Gastroesophageal sphincter (tissue), 4 donors: ENCODE measurements around the gene CARD16. TPM values are rescaled to one million over a fixed set of nuclear protein-coding genes. Genes with fewer than 3 reads are reported as not detected.

Experiments
- ATAC-seq: fragments of 150-250 bp; one replicate; pipeline ENCODE4 v1.9.1; 2016; ENCODE audit warnings: mild to moderate bottlenecking, moderate library complexity
- H3K27ac ChIP-seq, 4 donors: fragments of 200-600 bp; sonication (generic) in 3 of 4; 1 replicate in 3 of 4; 2 replicates in 1 of 4; pipeline ENCODE4 v1.5.1; 2016 to 2019
- H3K27me3 ChIP-seq: fragments of 200-600 bp; sonication (generic); one replicate; pipeline ENCODE4 v1.5.1; 2019
- H3K36me3 ChIP-seq, 2 donors: fragments of 200-600 bp; sonication (generic); one replicate each; pipeline ENCODE4 v1.5.1; 2019; ENCODE audit warnings: control low read depth in 1 of 2
- H3K4me1 ChIP-seq, 3 donors: fragments of 200-600 bp; sonication (generic); 1 replicate in 2 of 3; 2 replicates in 1 of 3; pipeline ENCODE4 v1.5.1; 2016 to 2019; ENCODE audit warnings: control low read depth in 2 of 3
- H3K4me3 ChIP-seq, 2 donors: fragments of 200-600 bp; sonication (generic); one replicate each; pipeline ENCODE4 v1.5.1; 2019; ENCODE audit warnings: mild to moderate bottlenecking in 1 of 2, moderate library complexity in 1 of 2
- H3K9me3 ChIP-seq, 3 donors: fragments of 200-600 bp; sonication (generic); one replicate each; pipeline ENCODE4 v1.5.1; 2017 to 2019; ENCODE audit warnings: control low read depth in 2 of 3
- CTCF ChIP-seq, 4 experiments: fragments of 200-600 bp in 2 of 4; fragments of 450-650 bp in 2 of 4; sonication (generic) in 1 of 4; IDR thresholded peaks; one replicate each; pipeline ENCODE4 v1.5.1; 2017 to 2019; ENCODE audit warnings: antibody characterized with exemption in 4 of 4, mild to moderate bottlenecking in 2 of 4, moderate library complexity in 2 of 4
- EP300 ChIP-seq: sonication (generic); formaldehyde crosslinking; IDR thresholded peaks from one replicate; pipeline ENCODE4 v1.6.1; 2017; ENCODE audit warnings: antibody characterized with exemption, mild to moderate bottlenecking
- POLR2A ChIP-seq, 2 donors: fragments of 450-650 bp; IDR thresholded peaks; one replicate each; pipeline ENCODE4 v1.6.1; 2017; ENCODE audit warnings: antibody characterized with exemption in 2 of 2, mild to moderate bottlenecking in 2 of 2, moderate library complexity in 1 of 2
- POLR2AphosphoS5 ChIP-seq: sonication (generic); formaldehyde crosslinking; IDR thresholded peaks from one replicate; pipeline ENCODE4 v1.6.1; 2017; ENCODE audit warnings: antibody characterized with exemption
- WGBS, 2 donors: methylation state at CpG; one replicate each; pipeline ENCODE4 v1.1.5; 2018; ENCODE audit warnings: low coverage in 1 of 2; 5-methylcytosine and 5-hydroxymethylcytosine counted together
- total RNA-seq, 4 donors: library from RNA; depleted of rRNA; stranded (reverse); fragments of >200 nt; gene quantifications; one replicate each; pipeline ENCODE4 v1.1.0, GENCODE V29; 2016

Gene CARD16
- total RNA-seq, 4 donors from 2014 or later, result 3.0 to 4.3 (median 3.3) TPM

DNA sequence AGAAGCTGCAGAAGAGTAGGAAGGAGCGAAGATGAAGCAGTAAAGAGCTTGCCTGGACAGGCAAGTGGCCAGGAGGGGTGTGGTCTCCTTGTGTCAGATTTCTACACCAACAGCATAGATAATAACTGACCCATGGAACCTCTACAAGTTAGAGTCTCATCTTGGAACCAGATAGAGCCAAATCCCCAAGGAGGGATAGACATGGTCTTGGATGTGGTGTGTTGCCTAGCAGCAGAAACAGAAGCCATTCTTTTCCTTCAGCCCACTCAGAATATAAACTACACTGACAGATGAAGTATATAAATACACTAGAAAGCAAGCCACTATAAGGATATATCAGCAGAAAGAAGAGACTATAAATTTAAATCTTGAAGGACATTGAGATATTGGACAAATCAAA is 4.3 kb upstream of the CARD16 start:
- no peak for ATAC-seq
- H3K9me3 ChIP-seq, result no peaks in the 10 kb centered on the region
- no peak overlapping the region for H3K27ac ChIP-seq
- H3K4me1 ChIP-seq, result peaks cover 0 to 24% (median 3%) of the 10 kb centered on the region in 3 donors
- H3K4me3 ChIP-seq, result no peak overlapping the region
- no peak for TF ChIP-seq POLR2A (IDR thresholded peaks at IDR 0.05)
- no peak for TF ChIP-seq POLR2AphosphoS5
- TF ChIP-seq EP300, result no peak
- no peak for TF ChIP-seq CTCF (IDR thresholded peaks at IDR 0.05)
- no peaks in the 10 kb centered on the region for H3K27me3 ChIP-seq
- H3K36me3 ChIP-seq, result no peaks in the 10 kb centered on the region
- 92% methylated on average over 1 of the region's 1 CpG; no CpG with 5 or more reads in 1 of the 2 donors for WGBS, 2 donors

DNA sequence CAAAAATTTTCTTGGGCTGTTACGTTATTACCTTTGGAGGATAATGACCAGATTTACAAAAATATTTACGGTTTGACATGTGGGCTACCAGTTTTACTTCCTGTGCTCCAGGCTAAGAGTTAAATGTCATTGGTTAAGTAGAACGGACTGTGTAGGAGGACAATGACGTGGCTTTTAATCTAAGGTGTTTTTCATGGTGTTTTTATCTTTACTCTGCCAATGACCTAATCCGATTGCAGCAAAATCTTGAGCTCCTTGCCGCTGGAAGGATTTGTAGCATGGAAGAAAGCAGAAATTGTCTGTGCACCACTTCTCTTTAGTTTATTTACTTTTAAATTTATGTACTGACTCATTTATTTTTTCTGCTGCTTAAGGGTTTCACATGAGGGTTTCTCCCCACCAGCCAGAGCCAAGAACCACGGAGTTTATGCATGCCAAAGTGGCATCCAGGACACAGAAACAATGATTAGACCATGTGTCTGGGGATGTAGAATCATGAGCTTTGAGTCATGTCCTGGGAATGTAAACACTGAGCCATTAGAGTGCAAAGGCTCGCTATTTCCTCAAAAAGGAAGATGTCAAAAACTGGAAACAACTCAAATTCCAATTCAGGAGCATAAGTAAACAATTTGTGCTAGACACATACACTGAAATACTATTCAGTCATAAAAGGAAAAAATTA is 1.9 kb upstream of the CARD16 start:
- no peak for TF ChIP-seq POLR2A (IDR thresholded peaks at IDR 0.05)
- TF ChIP-seq EP300, result no peak
- peak; percentile 92 for TF ChIP-seq POLR2AphosphoS5
- Histone ChIP-seq H3K27me3 (no peaks in the 10 kb centered on the region), H3K4me1 (peaks cover 0 to 24% (median 3%) of the 10 kb centered on the region in 3 donors), H3K36me3 (no peaks in the 10 kb centered on the region), H3K9me3 (no peaks in the 10 kb centered on the region), H3K4me3 (no peak overlapping the region), H3K27ac (peak overlapping the region in 3 of 4 donors; percentile 26 to 62 (median 34))
- 21 to 34% methylated on average over 8 of the region's 8 CpGs for WGBS, 2 donors
- peak; percentile 84 for ATAC-seq

GRCh38 chr11:105045676-105046296 is 651 bp upstream of the CARD16 start:
- no peaks in the 10 kb centered on the region for H3K27me3 ChIP-seq
- peak; percentile 60 for ATAC-seq
- peaks cover 0 to 24% (median 3%) of the 10 kb centered on the region in 3 donors for H3K4me1 ChIP-seq
- no peak for TF ChIP-seq CTCF (IDR thresholded peaks at IDR 0.05)
- no peak for TF ChIP-seq POLR2A (IDR thresholded peaks at IDR 0.05)
- TF ChIP-seq EP300, result no peak
- TF ChIP-seq POLR2AphosphoS5, result no peak
- peak overlapping the region in 1 of 2 donors; percentile 37 for H3K4me3 ChIP-seq
- WGBS, 2 donors, result 69 to 88% methylated on average over 3 to 5 of the region's 5 CpGs
- no peaks in the 10 kb centered on the region for H3K36me3 ChIP-seq
- peak overlapping the region in 2 of 4 donors; percentile 15 to 62 for H3K27ac ChIP-seq
- no peaks in the 10 kb centered on the region for H3K9me3 ChIP-seq

- H3K4me3 ChIP-seq, result no peak overlapping the region
- WGBS, 2 donors, result 33 to 89% methylated on average over 3 of the region's 3 CpGs
- peaks cover 0 to 19% (median 3%) of the 10 kb centered on the region in 3 donors for H3K4me1 ChIP-seq
- H3K36me3 ChIP-seq, result no peaks in the 10 kb centered on the region
- H3K27ac ChIP-seq, result no peak overlapping the region
- no peaks in the 10 kb centered on the region for H3K9me3 ChIP-seq
- no peak for ATAC-seq
- H3K27me3 ChIP-seq, result no peaks in the 10 kb centered on the region
- TF ChIP-seq EP300 (no peak), POLR2A (IDR thresholded peaks at IDR 0.05) (no peak), CTCF (IDR thresholded peaks at IDR 0.05) (no peak), POLR2AphosphoS5 (no peak)
Observed at GRCh38 chr11:105042178-105042577, 3.0 kb downstream of the CARD16 start.

DNA sequence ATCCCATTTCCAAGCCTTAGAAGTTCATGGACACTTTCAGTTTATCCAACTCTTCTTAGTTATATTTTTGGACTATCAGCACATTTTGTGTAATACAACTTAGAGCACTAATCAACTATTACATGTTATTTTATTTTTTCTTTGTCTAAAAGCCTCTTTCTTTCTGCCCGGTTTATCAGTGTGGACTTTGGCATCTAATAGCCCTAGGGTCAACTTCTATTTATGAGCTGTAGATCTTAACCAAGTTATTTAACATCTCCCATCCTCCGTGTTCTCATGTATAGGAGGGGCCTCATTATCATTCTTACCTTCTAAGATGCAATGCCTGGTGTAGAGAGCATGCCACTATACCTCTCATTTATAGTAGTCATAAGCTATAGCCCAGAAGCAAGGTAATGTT is 4.4 kb downstream of the CARD16 start:
- Histone ChIP-seq H3K36me3 (no peaks in the 10 kb centered on the region), H3K4me1 (peaks cover 0 to 6% (median 0%) of the 10 kb centered on the region in 3 donors), H3K27ac (no peak overlapping the region), H3K4me3 (no peak overlapping the region), H3K27me3 (no peaks in the 10 kb centered on the region), H3K9me3 (no peaks in the 10 kb centered on the region)
- no peak for ATAC-seq
- WGBS, 2 donors, result 69 to 86% methylated on average over 1 to 2 of the region's 2 CpGs
- TF ChIP-seq CTCF (IDR thresholded peaks at IDR 0.05) (no peak), POLR2AphosphoS5 (no peak), POLR2A (IDR thresholded peaks at IDR 0.05) (no peak), EP300 (no peak)
